Measurements from ENCODE around the gene PALD1.
"Not testable (repeated sequence)": the region's sequence is repeated elsewhere in the genome, so short reads cannot be mapped to it uniquely, and the experiment has no call there.

PALD1 gene

DNA sequence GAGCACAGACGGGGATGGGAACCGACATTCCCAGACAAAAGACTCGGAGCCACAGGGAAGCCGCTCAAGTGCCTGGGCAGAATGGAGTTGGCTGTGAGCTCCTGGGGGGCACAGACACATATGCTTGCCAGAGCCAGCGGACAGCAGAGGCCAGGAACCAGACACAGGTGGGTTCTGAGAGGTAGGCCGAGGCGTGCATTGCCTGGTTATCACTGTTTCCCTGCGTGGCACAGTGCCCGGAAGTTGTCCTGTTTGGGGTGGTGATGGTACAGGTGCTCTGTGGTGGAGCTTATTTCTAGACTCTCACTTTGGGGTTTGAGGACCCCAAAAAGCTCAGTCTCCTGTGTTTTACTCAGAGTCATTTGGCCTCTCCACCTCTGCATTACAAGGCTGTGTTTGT lies 2.5 kb downstream of the PALD1 start:
- TF ChIP-seq, protein P1, sequence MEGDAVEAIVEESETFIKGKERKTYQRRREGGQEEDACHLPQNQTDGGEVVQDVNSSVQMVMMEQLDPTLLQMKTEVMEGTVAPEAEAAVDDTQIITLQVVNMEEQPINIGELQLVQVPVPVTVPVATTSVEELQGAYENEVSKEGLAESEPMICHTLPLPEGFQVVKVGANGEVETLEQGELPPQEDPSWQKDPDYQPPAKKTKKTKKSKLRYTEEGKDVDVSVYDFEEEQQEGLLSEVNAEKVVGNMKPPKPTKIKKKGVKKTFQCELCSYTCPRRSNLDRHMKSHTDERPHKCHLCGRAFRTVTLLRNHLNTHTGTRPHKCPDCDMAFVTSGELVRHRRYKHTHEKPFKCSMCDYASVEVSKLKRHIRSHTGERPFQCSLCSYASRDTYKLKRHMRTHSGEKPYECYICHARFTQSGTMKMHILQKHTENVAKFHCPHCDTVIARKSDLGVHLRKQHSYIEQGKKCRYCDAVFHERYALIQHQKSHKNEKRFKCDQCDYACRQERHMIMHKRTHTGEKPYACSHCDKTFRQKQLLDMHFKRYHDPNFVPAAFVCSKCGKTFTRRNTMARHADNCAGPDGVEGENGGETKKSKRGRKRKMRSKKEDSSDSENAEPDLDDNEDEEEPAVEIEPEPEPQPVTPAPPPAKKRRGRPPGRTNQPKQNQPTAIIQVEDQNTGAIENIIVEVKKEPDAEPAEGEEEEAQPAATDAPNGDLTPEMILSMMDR (IDR thresholded peaks at IDR 0.05; ENCODE audit: control extremely low read depth, extremely low read depth, low read depth, missing control alignments) = no peak
- no peak for DNase-seq (ENCODE audit: extremely low spot score)
- POLR2A ChIA-PET = no interaction called here
- CTCF ChIA-PET = interaction anchor here (1.1 kb wide), 1 partner anchor 19 kb away, joined by 3 read pairs; no protein-coding TSS in a partner anchor

DNA sequence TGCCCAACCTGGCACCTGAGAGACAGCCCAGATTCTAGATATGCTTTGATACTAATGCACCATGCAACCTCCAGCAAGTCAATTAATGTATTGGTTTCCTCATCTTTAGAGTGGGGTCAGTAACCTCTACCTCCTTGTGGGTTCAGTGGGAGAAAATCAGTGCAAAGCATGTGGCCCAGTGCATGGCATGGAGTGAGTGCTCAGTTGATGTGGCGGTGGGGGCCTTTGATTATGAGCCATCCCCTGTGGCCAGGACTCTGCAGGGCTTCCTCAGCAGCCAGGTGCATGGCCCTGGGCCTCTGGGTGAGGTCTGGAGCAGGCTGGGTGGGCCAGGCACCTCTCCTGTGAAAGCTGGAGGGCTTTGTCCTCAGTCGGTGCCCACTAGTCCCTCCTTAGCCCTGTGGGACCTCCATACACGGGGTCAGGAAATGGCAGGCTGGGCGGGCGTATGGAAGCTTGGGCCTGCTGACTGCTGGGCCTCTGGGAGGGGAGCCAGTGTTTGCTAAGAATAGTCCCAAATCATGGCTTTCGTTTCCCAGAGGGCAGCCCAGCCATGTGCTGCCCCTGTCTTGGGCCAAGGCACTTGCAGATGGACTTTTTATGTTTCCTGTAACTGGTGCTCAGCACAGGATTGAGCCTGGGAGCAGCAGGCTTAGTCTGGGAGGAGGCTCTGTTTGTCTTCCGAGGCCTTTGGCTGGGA lies 3.4 kb downstream of the PALD1 start:
- ChIA-PET POLR2A (no interaction called here), CTCF (interaction anchor here (1.1 kb wide), 1 partner anchor 20 kb away, joined by 3 read pairs; no protein-coding TSS in a partner anchor)
- TF ChIP-seq, protein P1 (IDR thresholded peaks at IDR 0.05; ENCODE audit: control extremely low read depth, extremely low read depth, low read depth, missing control alignments) = no peak
- DNase-seq (ENCODE audit: extremely low spot score) = no peak

DNA sequence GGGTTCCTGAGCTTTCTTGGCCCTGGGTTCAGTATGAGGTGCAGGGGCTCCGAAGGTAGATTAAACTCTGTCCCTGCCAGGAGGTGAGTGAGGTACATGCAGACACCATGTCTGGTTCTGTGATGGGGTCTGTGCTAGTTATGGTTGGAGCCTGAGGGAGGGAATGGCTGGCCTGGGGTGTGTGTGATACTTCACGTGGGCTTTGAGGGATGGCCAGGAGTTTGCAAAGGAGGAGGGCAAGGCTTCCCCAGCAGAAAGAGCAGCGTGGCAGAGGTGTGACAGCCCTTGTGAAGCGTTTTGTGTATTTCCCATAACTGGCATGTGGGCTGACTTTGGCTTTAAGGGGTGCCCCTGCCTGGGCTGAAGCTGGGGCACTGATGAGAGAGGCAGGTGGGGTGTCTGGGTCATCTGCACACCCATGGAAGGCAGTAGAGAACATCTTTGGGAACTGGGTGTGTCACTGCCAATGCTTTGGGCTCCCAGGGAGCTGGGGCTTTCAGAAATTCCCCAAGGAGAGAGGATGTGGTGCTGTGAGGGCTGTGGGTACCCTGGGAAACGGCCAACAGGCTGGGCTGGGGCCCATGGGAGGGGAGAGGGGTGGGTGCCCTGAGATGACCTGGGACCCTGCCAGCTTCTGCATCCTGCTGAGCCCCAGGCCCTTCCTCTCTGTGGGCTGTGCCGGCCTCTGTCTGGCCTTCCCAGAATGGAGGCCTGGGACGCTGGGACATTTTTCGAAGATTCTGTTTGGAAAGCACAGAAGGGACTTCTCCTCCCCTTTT lies 4.6 kb downstream of the PALD1 start:
- TF ChIP-seq, protein P1 (IDR thresholded peaks at IDR 0.05; ENCODE audit: control extremely low read depth, extremely low read depth, low read depth, missing control alignments) = no peak
- no peak for DNase-seq (ENCODE audit: extremely low spot score)
- CTCF ChIA-PET = interaction anchor here (2.1 kb wide), 1 partner anchor 66 kb away, joined by 7 read pairs; no protein-coding TSS in a partner anchor
- POLR2A ChIA-PET = no interaction called here

DNA sequence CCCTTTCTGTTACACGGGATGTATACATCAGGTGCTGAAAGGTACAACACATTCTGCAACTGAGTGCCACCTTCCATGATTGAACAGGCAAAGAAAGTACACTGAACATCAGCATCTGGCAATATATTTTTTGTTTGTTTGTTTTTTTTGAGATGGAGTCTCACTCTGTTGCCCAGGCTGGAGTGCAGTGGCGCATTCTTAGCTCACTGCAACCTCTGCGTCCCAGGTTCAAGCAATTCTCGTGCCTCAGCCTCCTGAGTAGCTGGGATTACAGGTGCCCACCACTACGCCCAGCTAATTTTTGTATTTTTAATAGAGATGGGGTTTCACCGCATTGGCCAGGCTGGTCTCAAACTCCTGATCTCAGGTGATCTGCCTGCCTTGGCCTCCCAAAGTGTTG lies 5.3 kb downstream of the PALD1 start:
- POLR2A ChIA-PET; DNase-seq (ENCODE audit: extremely low spot score): not testable (repeated sequence)
- CTCF ChIA-PET = interaction anchor here (0.9 to 2.1 kb wide), 2 partner anchors 54 to 66 kb away, joined by 3 to 7 read pairs; no protein-coding TSS in a partner anchor

DNA sequence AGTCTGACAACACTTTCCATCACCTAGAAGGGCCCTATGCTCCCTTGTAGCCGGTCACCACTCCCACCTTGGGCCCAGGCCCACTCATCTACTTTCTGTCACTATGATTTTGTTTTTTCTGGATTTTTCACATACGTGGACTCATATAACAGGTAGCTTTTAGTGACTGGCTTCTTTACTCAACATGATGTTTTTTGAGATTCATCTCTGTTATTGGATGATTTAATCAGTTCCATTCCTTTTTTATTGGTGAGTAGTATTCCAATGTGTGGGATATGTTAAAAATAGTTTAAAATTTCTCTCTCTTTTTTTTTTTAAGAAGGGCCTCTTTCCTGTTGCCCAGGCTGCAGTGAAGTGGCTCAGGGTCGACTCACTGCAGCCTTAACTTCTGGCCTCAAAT lies 9.3 kb downstream of the PALD1 start:
- DNase-seq (ENCODE audit: extremely low spot score) = no peak
- TF ChIP-seq, protein P1 (IDR thresholded peaks at IDR 0.05; ENCODE audit: control extremely low read depth, extremely low read depth, low read depth, missing control alignments) = no peak
- ChIA-PET POLR2A (no interaction called here), CTCF (interaction anchor here (0.7 kb wide), 1 partner anchor 62 kb away, joined by 4 read pairs; no protein-coding TSS in a partner anchor)

DNA sequence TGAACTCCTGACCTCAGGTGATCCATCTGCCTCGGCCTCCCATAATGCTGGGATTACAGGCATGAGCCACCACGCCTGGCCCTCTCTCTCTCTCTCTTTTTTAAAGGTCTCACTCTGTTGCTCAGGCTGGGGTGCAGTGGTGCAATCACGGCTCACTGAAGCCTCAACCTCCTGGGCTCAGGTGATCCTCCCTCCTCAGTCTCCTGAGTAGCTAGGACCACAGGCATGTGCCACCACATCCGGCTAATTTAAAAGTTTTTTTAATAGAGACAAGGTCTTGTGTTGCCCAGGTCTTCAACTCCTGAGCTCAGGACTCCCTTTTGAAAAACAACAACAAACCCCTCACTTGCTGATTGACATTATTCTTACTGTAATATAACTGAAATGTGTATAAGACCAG lies 11.6 kb downstream of the PALD1 start:
- TF ChIP-seq, protein P1 (IDR thresholded peaks at IDR 0.05; ENCODE audit: control extremely low read depth, extremely low read depth, low read depth, missing control alignments) = no peak
- POLR2A ChIA-PET = interaction anchor here (0.6 kb wide), 1 partner anchor 16 kb away, joined by 3 read pairs; no protein-coding TSS in a partner anchor
- CTCF ChIA-PET = interaction anchor here (1.0 to 1.5 kb wide), 4 partner anchors 9 to 269 kb away, joined by 3 to 7 read pairs (median 4); no protein-coding TSS in a partner anchor
- no peak for DNase-seq (ENCODE audit: extremely low spot score)

DNA sequence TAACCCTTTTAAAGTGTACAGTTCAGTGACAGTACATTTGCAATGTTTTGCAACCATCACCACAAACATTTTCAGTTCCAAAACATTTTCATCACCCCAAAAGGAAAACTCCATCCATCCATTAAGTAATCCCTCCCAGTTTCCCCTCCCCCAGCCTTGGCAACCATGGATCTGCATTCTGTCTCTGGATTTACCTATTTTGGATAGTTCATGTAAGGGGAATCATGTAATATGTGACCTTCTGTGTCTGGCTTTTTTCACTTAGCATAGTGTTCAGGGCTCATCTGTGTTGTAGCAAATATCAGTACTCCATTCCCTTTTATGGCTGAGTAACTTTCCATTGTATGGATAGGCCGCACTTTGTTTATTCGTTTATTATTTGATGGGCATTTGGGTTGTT lies 13.0 kb downstream of the PALD1 start:
- no peak for DNase-seq (ENCODE audit: extremely low spot score)
- ChIA-PET POLR2A (no interaction called here), CTCF (no interaction called here)
- TF ChIP-seq, protein P1 (IDR thresholded peaks at IDR 0.05; ENCODE audit: control extremely low read depth, extremely low read depth, low read depth, missing control alignments) = no peak

Measured in GM10248 (cell line).